Retina (tissue), 1 donor: Measurements from ENCODE around the gene ZDHHC3.
"Not testable (repeated sequence)": the region's sequence is repeated elsewhere in the genome, so short reads cannot be mapped to it uniquely, and the experiment has no call there.

Experiments used
- DNase-seq: peaks from one replicate; pipeline ENCODE4 v3.0.0-alpha.2; 2016

ZDHHC3 gene

GRCh38 chr3:44995142-44995770, 19.3 kb upstream of the ZDHHC3 start:
- DNase-seq, result no peak

- no peak for DNase-seq
These were observed 17.7 kb upstream of the ZDHHC3 start for GRCh38 chr3:44993471-44994205.

GRCh38 chr3:44992555-44993470, 16.8 kb upstream of the ZDHHC3 start:
- DNase-seq, result no peak

DNA sequence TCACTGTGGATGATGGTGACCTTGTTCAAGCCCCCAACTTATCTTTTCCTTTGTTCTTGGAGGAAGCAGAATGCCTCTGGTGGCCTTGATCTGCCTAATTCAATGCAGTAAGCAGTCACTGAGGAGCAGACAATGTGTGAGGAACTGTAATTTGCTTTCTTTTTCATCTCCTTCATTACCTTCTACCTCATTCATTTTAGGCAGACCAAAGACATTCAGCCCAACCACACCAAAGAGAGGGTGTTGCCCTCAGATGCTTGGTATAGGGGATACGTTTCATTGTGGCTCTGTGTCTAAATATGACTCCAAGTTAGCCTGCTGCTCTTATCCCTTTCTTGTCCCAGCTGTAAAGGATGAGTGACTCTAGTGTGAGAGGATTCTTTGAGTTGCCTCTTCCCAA, 15.4 kb upstream of the ZDHHC3 start:
- DNase-seq, result no peak

- no peak for DNase-seq
These were observed 13.8 kb upstream of the ZDHHC3 start for GRCh38 chr3:44989636-44990373.

DNA sequence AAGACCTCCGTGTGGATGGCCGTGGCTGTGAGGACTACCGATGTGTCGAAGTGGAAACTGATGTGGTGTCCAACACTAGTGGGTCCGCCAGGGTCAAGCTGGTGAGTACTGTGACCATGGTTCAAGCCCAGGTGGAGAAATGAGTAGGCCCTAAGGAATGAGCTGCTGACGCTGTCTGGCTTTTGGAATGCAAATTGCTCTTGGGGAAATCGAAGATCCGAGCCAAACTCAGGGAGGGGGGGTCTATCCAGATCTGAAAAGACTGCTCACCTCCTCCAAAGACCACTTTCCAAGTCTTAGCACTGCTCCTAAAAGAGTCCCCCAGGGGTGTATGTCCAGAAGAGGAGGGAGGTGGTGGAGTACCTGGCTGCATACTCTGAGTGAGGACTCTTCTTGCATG, 13.2 kb upstream of the ZDHHC3 start:
- DNase-seq, result no peak

DNA sequence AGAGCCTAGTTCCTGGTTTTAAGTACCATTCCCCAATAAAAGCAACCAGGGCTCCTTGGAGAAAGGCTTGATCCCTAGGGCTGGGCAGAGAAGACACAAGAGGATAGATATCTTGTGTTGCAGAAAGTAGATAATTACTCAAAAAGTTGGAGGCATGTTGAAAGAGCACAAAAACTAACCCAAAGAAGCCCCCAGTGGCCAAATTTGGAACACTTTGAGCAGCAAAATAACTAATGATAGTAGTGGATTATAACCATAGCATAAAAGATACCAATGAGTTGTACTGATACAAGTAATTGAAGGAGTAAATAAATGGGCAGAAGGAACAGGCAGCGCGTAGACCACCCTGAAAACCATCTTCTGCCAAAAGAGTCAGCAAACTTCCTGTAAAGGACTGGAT, 12.1 kb upstream of the ZDHHC3 start:
- DNase-seq, result no peak

DNA sequence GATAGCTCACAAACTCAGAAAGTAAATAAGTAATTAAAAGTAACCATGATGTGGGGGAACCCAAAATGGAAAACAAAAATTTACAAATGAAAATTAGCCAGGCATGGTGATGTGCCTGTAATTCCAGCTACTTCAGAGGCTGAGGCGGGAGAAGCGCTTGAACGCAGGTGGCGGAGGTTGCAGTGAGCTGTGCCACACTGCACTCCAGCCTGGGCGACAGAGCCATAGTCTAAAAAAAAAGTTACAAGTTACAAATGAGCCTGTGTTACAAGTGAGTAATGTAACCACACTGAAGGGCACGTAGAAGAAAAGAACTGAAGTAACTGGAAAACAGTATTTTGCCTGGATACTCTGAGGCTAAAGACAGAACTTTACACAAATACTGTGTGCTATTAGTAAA, 11.4 kb upstream of the ZDHHC3 start:
- DNase-seq, result no peak

DNA sequence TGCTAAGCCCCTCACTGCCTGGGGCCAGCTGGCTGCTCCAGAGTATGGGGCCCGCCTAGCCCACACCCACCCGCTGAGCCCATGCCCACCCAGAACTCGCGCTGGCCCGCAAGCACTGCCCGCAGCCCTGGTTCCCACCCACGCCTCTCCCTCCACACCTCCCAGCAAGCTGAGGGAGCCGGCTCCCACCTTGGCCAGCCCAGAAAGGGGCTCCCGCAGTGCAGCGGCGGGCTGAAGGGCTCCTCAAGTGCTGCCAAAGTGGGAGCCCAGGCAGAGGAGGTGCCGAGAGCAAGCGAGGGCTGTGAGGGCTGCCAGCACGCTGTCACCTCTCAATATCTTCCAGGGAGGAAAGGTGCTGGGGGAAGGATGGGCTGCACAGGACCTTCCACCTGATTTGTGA, 10.4 kb upstream of the ZDHHC3 start:
- not testable (repeated sequence) for DNase-seq

GRCh38 chr3:44984335-44984734, 8.4 kb upstream of the ZDHHC3 start:
- DNase-seq, result no peak

DNA sequence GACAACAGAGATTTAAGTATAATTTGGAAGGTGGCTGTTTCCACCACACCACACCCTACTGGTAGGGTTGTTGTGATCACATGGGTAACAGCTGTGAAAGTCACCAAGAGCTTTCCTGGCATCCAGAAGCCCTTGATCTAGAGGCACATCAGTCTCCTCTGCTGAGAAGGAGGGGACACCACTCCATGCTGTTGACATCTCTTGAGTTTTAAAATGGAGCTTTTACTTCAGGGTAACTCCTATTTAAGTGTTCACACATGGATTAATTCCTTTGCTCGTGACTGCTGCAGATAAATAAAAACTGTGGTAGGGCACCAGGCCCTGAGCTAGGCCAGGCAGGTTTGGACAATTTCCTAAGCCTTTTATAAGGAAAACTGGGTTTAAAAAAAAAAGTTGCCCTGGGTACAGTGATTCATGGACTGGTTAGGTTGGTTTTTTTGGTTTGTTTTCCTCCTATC, 7.5 kb upstream of the ZDHHC3 start:
- no peak for DNase-seq

DNA sequence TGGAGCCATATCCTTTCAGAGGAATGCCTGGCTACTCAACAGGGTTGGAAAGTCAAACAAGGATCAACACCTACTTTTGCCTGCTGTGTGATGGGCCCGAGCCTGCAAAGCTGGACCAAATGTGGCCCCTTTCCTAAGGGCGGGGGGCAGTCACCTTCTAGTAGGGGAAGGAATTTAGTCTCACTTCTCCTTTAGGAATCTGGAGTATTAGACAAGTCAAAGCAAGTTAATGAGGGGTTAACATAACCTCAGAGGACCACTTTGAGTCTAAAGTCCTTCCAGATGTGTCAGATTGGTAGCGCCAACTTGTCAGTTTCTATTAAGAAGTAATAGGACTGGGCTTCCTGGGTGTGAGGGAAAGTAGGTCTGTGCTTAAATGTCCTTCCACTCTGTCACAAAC, 6.8 kb upstream of the ZDHHC3 start:
- DNase-seq, result no peak

- DNase-seq, result no peak
These were observed 5.8 kb upstream of the ZDHHC3 start for GRCh38 chr3:44981751-44982150.

DNA sequence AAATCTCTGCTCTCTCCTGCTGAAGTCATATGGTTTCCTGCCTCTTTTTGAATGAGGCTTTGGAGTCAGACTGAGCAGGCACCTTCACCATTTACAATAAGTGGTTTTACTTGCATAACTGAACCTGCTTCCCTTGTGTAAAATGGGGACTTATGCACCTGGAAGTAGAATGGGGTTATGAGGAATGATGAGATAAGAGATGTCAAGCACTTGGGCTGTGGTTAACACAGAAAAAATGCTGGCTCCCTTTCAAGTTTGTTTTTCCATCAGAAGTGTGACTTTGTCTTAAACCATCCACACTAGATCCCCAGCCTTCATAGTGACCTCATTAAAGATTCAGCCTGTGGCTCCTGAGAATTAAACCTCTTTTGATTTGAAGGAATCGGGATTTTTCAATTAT, 5.2 kb upstream of the ZDHHC3 start:
- no peak for DNase-seq

- no peak for DNase-seq
These were observed 1.6 kb downstream of the ZDHHC3 start for GRCh38 chr3:44974416-44974815.

DNA sequence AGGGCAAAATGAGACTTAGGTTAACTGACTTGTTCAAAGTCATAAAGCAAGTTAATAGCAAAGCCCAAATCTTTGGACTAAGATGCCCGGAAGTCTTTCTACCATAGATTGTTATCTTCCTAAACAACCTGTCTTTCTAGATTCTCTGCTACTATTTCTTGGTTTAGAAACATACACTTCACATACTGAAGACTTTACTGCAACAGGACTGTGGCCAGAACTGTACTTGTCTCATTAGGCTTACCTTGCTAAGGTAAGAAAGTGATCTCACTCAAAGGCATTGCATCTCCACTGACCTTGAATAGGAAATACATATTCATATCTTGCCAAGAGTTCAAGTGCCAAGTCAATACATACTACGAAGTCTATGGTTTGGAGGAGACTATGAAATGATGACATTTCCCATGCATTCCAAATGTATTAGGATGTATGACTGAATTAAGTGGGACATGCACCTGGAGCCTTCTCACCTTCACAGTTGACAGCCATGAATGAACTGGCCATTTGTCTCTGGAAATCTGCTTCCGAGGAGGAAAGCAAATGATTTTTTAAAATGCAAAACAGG, 5.0 kb downstream of the ZDHHC3 start:
- no peak for DNase-seq

- no peak for DNase-seq
These were observed 6.2 kb downstream of the ZDHHC3 start for GRCh38 chr3:44969828-44970179.

GRCh38 chr3:44969154-44969827, 6.7 kb downstream of the ZDHHC3 start:
- DNase-seq, result no peak

DNA sequence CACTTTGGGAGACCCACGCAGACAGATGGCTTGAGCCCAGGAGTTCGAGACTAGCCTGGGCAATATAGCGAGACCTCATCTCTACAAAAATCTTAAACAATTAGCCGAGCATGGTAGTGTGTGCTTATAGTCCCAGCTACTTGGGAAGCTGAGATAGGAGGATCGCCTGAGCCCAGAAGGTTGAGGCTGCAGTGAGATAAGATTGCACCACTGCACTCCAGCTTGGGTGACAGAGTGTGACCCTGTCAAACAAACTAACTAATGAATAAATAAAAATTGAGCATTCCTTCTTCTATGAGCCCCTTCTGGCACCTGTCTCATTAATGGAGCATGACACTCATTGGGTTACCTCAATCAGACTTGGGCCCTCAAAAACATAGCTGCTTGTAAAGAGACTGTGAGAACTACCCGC, 7.5 kb downstream of the ZDHHC3 start:
- DNase-seq, result no peak

DNA sequence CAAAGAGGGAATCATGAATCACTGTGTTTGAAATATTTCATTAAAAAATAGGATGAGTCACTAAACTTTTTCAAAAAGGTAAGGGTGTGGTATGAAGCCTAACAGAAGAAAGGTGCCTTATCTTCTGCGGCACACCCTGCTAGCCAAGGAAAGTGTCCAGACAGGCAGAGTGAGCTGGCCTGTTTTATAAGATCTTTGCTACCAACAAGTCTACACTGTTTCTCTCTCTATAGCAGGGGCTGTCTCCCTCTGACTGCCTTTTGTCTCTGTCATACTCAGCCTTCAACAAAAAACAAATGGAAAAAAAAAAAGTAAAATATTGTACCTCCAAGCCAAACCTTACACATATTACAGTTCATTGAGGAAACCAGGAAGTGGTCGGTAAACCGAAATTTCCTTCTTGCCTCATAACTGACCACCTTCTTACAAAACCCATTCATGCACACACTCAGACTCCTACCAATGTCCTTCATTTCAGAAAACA, 9.1 kb downstream of the ZDHHC3 start:
- no peak for DNase-seq

- DNase-seq, result no peak
These were observed 10.8 kb downstream of the ZDHHC3 start for GRCh38 chr3:44965165-44965564.
